Gastroesophageal sphincter (tissue), 4 donors: ENCODE results near the gene CDKAL1. TPM values are rescaled to one million over a fixed set of nuclear protein-coding genes. Genes with fewer than 3 reads are reported as not detected.

ENCODE experiments used
- ATAC-seq: fragments of 150-250 bp; one replicate; pipeline ENCODE4 v1.9.1; 2016; ENCODE audit warnings: mild to moderate bottlenecking, moderate library complexity
- H3K27ac ChIP-seq, 4 donors: fragments of 200-600 bp; sonication (generic) in 3 of 4; 1 replicate in 3 of 4; 2 replicates in 1 of 4; pipeline ENCODE4 v1.5.1; 2016 to 2019
- H3K27me3 ChIP-seq: fragments of 200-600 bp; sonication (generic); one replicate; pipeline ENCODE4 v1.5.1; 2019
- H3K36me3 ChIP-seq, 2 donors: fragments of 200-600 bp; sonication (generic); one replicate each; pipeline ENCODE4 v1.5.1; 2019; ENCODE audit warnings: control low read depth in 1 of 2
- H3K4me1 ChIP-seq, 3 donors: fragments of 200-600 bp; sonication (generic); 1 replicate in 2 of 3; 2 replicates in 1 of 3; pipeline ENCODE4 v1.5.1; 2016 to 2019; ENCODE audit warnings: control low read depth in 2 of 3
- H3K4me3 ChIP-seq, 2 donors: fragments of 200-600 bp; sonication (generic); one replicate each; pipeline ENCODE4 v1.5.1; 2019; ENCODE audit warnings: mild to moderate bottlenecking in 1 of 2, moderate library complexity in 1 of 2
- H3K9me3 ChIP-seq, 3 donors: fragments of 200-600 bp; sonication (generic); one replicate each; pipeline ENCODE4 v1.5.1; 2017 to 2019; ENCODE audit warnings: control low read depth in 2 of 3
- CTCF ChIP-seq, 4 experiments: fragments of 200-600 bp in 2 of 4; fragments of 450-650 bp in 2 of 4; sonication (generic) in 1 of 4; IDR thresholded peaks; one replicate each; pipeline ENCODE4 v1.5.1; 2017 to 2019; ENCODE audit warnings: antibody characterized with exemption in 4 of 4, mild to moderate bottlenecking in 2 of 4, moderate library complexity in 2 of 4
- EP300 ChIP-seq: sonication (generic); formaldehyde crosslinking; IDR thresholded peaks from one replicate; pipeline ENCODE4 v1.6.1; 2017; ENCODE audit warnings: antibody characterized with exemption, mild to moderate bottlenecking
- POLR2A ChIP-seq, 2 donors: fragments of 450-650 bp; IDR thresholded peaks; one replicate each; pipeline ENCODE4 v1.6.1; 2017; ENCODE audit warnings: antibody characterized with exemption in 2 of 2, mild to moderate bottlenecking in 2 of 2, moderate library complexity in 1 of 2
- POLR2AphosphoS5 ChIP-seq: sonication (generic); formaldehyde crosslinking; IDR thresholded peaks from one replicate; pipeline ENCODE4 v1.6.1; 2017; ENCODE audit warnings: antibody characterized with exemption
- WGBS, 2 donors: methylation state at CpG; one replicate each; pipeline ENCODE4 v1.1.5; 2018; ENCODE audit warnings: low coverage in 1 of 2; 5-methylcytosine and 5-hydroxymethylcytosine counted together
- total RNA-seq, 4 donors: library from RNA; depleted of rRNA; stranded (reverse); fragments of >200 nt; gene quantifications; one replicate each; pipeline ENCODE4 v1.1.0, GENCODE V29; 2016

Gene CDKAL1
- total RNA-seq, 4 donors from 2014 or later = 10.9 to 17.9 (median 15.0) TPM

GRCh38 chr6:21039926-21040325 lies 505.7 kb downstream of the CDKAL1 start:
- 76 to 89% methylated on average over 7 of the region's 7 CpGs for WGBS, 2 donors
- H3K36me3 ChIP-seq = no peaks in the 10 kb centered on the region
- H3K27ac ChIP-seq = no peak overlapping the region
- H3K4me1 ChIP-seq = no peaks in the 10 kb centered on the region
- no peak overlapping the region for H3K4me3 ChIP-seq
- H3K9me3 ChIP-seq = no peaks in the 10 kb centered on the region
- H3K27me3 ChIP-seq = no peaks in the 10 kb centered on the region
- TF ChIP-seq POLR2A (IDR thresholded peaks at IDR 0.05) = no peak
- no peak for TF ChIP-seq POLR2AphosphoS5
- no peak for TF ChIP-seq CTCF (IDR thresholded peaks at IDR 0.05)
- TF ChIP-seq EP300 = no peak
- no peak for ATAC-seq

- TF ChIP-seq EP300 = no peak
- TF ChIP-seq CTCF (IDR thresholded peaks at IDR 0.05) = no peak
- no peak for TF ChIP-seq POLR2AphosphoS5
- TF ChIP-seq POLR2A (IDR thresholded peaks at IDR 0.05) = no peak
- Histone ChIP-seq H3K36me3 (no peaks in the 10 kb centered on the region), H3K4me1 (no peaks in the 10 kb centered on the region), H3K27ac (no peak overlapping the region), H3K4me3 (no peak overlapping the region), H3K27me3 (no peaks in the 10 kb centered on the region), H3K9me3 (no peaks in the 10 kb centered on the region)
- no peak for ATAC-seq
- WGBS, 2 donors = 77 to 84% methylated on average over 5 of the region's 5 CpGs
Measured at GRCh38 chr6:21045135-21045700, 511.0 kb downstream of the CDKAL1 start.

GRCh38 chr6:21046276-21046675 lies 512.0 kb downstream of the CDKAL1 start:
- no peaks in the 10 kb centered on the region for H3K36me3 ChIP-seq
- ATAC-seq = no peak
- no peaks in the 10 kb centered on the region for H3K27me3 ChIP-seq
- H3K4me3 ChIP-seq = no peak overlapping the region
- no peaks in the 10 kb centered on the region for H3K4me1 ChIP-seq
- WGBS, 2 donors = 100% methylated on average over 1 of the region's 6 CpGs
- H3K27ac ChIP-seq = no peak overlapping the region
- no peaks in the 10 kb centered on the region for H3K9me3 ChIP-seq
- TF ChIP-seq EP300 (no peak), CTCF (IDR thresholded peaks at IDR 0.05) (no peak)

GRCh38 chr6:21048047-21048446 lies 513.8 kb downstream of the CDKAL1 start:
- Histone ChIP-seq H3K9me3 (no peaks in the 10 kb centered on the region), H3K36me3 (no peaks in the 10 kb centered on the region), H3K4me1 (no peaks in the 10 kb centered on the region), H3K27ac (no peak overlapping the region), H3K27me3 (no peaks in the 10 kb centered on the region), H3K4me3 (no peak overlapping the region)
- no peak for ATAC-seq
- WGBS, 2 donors = 88 to 92% methylated on average over 2 of the region's 2 CpGs
- TF ChIP-seq EP300 (no peak), POLR2A (IDR thresholded peaks at IDR 0.05) (no peak), CTCF (IDR thresholded peaks at IDR 0.05) (no peak), POLR2AphosphoS5 (no peak)

GRCh38 chr6:21049148-21049547 lies 514.9 kb downstream of the CDKAL1 start:
- TF ChIP-seq CTCF (IDR thresholded peaks at IDR 0.05) (no peak), POLR2A (IDR thresholded peaks at IDR 0.05) (no peak), POLR2AphosphoS5 (no peak), EP300 (no peak)
- no peaks in the 10 kb centered on the region for H3K4me1 ChIP-seq
- no peaks in the 10 kb centered on the region for H3K9me3 ChIP-seq
- H3K27ac ChIP-seq = no peak overlapping the region
- no peaks in the 10 kb centered on the region for H3K36me3 ChIP-seq
- ATAC-seq = no peak
- H3K27me3 ChIP-seq = no peaks in the 10 kb centered on the region
- no peak overlapping the region for H3K4me3 ChIP-seq
